Neural cell (in vitro differentiated cells): ENCODE data around the gene GPR157.

Experiments
- EZH2 ChIP-seq: fragments of 200-600, 300-800 bp; shearing (Covaris generic), sonication (generic); IDR thresholded peaks from 2 replicates; pipeline ENCODE4 v1.6.1; 2014; ENCODE audit warnings: antibody characterized with exemption, low read length, borderline replicate concordance, mild to moderate bottlenecking; ENCODE audit not compliant: insufficient read depth, poor library complexity, severe bottlenecking
- TF ChIP-seq, protein P1 (sequence below): fragments of 450-650 bp; IDR thresholded peaks from 2 replicates; pipeline ENCODE4 v1.5.1; 2014; ENCODE audit warnings: antibody characterized with exemption, mild to moderate bottlenecking, moderate library complexity; ENCODE audit not compliant: poor library complexity, severe bottlenecking

DNA sequence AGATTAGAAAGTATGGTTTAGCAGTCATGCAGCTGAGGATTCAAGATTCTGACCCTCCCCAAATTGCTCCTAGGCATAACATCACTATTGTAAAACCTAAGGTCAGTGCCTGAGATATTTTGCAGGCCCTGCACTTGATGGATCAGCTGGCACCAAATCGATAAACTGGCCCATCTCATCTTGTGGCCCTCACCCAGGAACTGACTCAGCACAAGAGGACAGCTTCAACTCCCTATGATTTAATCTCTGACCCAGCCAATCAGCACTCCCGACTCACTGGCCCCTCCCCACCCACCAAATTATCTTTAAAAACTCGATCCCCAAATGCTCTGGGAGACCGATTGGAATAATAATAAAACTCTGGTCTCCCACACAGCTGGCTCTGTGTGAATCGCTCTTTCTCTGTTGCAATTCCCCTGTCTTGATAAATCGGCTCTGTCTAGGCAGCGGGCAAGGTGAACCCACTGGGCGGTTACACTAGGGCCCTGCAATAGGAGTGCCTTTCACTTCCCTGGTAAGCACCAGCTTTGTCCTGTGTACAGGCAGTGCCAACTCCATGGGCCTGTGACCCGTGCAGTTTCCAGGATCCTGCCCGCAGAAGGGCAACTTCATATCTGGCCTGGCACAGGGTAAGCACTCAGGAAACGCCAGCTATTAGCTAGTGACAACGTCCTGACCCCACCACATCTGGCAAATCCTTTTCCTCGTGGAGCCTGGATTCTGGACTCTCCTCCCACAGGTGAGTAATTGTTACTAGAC, 30.8 kb downstream of the GPR157 start:
- TF ChIP-seq, protein P1, sequence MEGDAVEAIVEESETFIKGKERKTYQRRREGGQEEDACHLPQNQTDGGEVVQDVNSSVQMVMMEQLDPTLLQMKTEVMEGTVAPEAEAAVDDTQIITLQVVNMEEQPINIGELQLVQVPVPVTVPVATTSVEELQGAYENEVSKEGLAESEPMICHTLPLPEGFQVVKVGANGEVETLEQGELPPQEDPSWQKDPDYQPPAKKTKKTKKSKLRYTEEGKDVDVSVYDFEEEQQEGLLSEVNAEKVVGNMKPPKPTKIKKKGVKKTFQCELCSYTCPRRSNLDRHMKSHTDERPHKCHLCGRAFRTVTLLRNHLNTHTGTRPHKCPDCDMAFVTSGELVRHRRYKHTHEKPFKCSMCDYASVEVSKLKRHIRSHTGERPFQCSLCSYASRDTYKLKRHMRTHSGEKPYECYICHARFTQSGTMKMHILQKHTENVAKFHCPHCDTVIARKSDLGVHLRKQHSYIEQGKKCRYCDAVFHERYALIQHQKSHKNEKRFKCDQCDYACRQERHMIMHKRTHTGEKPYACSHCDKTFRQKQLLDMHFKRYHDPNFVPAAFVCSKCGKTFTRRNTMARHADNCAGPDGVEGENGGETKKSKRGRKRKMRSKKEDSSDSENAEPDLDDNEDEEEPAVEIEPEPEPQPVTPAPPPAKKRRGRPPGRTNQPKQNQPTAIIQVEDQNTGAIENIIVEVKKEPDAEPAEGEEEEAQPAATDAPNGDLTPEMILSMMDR: no peak
- no peak for TF ChIP-seq EZH2
